ENCODE measurements around the gene RPL27. TPM values are rescaled to one million over a fixed set of nuclear protein-coding genes. Genes with fewer than 3 reads are reported as not detected.
A peak's percentile ranks its signal among the peaks of the same experiment; 100 is the strongest.

The RPL27 gene
- total and polyA plus RNA-seq, 2 donors (not counting 1 experiment from before 2014, with no cell fraction given) = 902 to 3,346 TPM

- no peak for DNase-seq (ENCODE audit: low read depth in 2 of 2)
- Histone ChIP-seq H4K20me1 (ENCODE audit: control insufficient read depth, extremely low read depth, insufficient read depth, low read length) (no peaks in the 10 kb centered on the region), H2AFZ (ENCODE audit: low read length) (no peak overlapping the region), H3K79me2 (ENCODE audit: control insufficient read depth, insufficient read depth, low read length) (peaks cover 33% of the 10 kb centered on the region), H3K27ac (ENCODE audit: insufficient read depth, low read length) (no peak overlapping the region), H3K36me3 (ENCODE audit: control insufficient read depth, insufficient read depth, low read length) (peaks cover 16% of the 10 kb centered on the region), H3K9ac (ENCODE audit: insufficient read depth, low read length) (no peak overlapping the region), H3K4me3 (replicated peaks in 1 of 4; ENCODE audit: control extremely low read depth in 1 of 4, insufficient read depth in 1 of 4, low read depth in 3 of 4, low read length in 4 of 4) (no peak overlapping the region), H3K9me3 (ENCODE audit: control insufficient read depth, insufficient read depth, low read depth, low read length) (no peaks in the 10 kb centered on the region), H3K4me1 (ENCODE audit: control insufficient read depth, extremely low read depth, insufficient read depth, low read length) (peaks cover 13% of the 10 kb centered on the region), H3K27me3 (ENCODE audit: control insufficient read depth, insufficient read depth, low read length) (no peaks in the 10 kb centered on the region), H3K4me2 (ENCODE audit: extremely low read depth, insufficient read depth, low read length) (no peak overlapping the region)
- TF ChIP-seq CTCF (conservative IDR thresholded peaks at IDR 0.05 in 1 of 2, IDR thresholded peaks at IDR 0.05 in 1 of 2; ENCODE audit: low read depth in 1 of 2, low read length in 2 of 2) (no peak), EZH2 (IDR thresholded peaks at IDR 0.05; ENCODE audit: low read length, missing control alignments) (no peak)
Measured at GRCh38 chr17:43018008-43018853, 20.0 kb downstream of the RPL27 start.

GRCh38 chr17:43018932-43019331 is 20.7 kb downstream of the RPL27 start:
- Histone ChIP-seq H3K9ac (ENCODE audit: insufficient read depth, low read length) (no peak overlapping the region), H3K4me2 (ENCODE audit: extremely low read depth, insufficient read depth, low read length) (no peak overlapping the region), H3K4me1 (ENCODE audit: control insufficient read depth, extremely low read depth, insufficient read depth, low read length) (peaks cover 13% of the 10 kb centered on the region), H3K27me3 (ENCODE audit: control insufficient read depth, insufficient read depth, low read length) (no peaks in the 10 kb centered on the region), H3K79me2 (ENCODE audit: control insufficient read depth, insufficient read depth, low read length) (peaks cover 33% of the 10 kb centered on the region), H3K4me3 (replicated peaks in 1 of 4; ENCODE audit: control extremely low read depth in 1 of 4, insufficient read depth in 1 of 4, low read depth in 3 of 4, low read length in 4 of 4) (peak overlapping the region in 1 of 4 experiments; percentile 74), H4K20me1 (ENCODE audit: control insufficient read depth, extremely low read depth, insufficient read depth, low read length) (no peaks in the 10 kb centered on the region), H3K36me3 (ENCODE audit: control insufficient read depth, insufficient read depth, low read length) (peaks cover 12% of the 10 kb centered on the region), H3K27ac (ENCODE audit: insufficient read depth, low read length) (no peak overlapping the region), H3K9me3 (ENCODE audit: control insufficient read depth, insufficient read depth, low read depth, low read length) (no peaks in the 10 kb centered on the region), H2AFZ (ENCODE audit: low read length) (no peak overlapping the region)
- DNase-seq (ENCODE audit: low read depth in 2 of 2) = peak in 1 of 2 donors; percentile 57
- TF ChIP-seq CTCF (conservative IDR thresholded peaks at IDR 0.05 in 1 of 2, IDR thresholded peaks at IDR 0.05 in 1 of 2; ENCODE audit: low read depth in 1 of 2, low read length in 2 of 2) (no peak), EZH2 (IDR thresholded peaks at IDR 0.05; ENCODE audit: low read length, missing control alignments) (no peak)

GRCh38 chr17:43019418-43019817 is 21.2 kb downstream of the RPL27 start:
- TF ChIP-seq EZH2 (IDR thresholded peaks at IDR 0.05; ENCODE audit: low read length, missing control alignments) (no peak), CTCF (conservative IDR thresholded peaks at IDR 0.05 in 1 of 2, IDR thresholded peaks at IDR 0.05 in 1 of 2; ENCODE audit: low read depth in 1 of 2, low read length in 2 of 2) (no peak)
- no peaks in the 10 kb centered on the region for H3K27me3 ChIP-seq (ENCODE audit: control insufficient read depth, insufficient read depth, low read length)
- H3K9ac ChIP-seq (ENCODE audit: insufficient read depth, low read length) = no peak overlapping the region
- H3K4me2 ChIP-seq (ENCODE audit: extremely low read depth, insufficient read depth, low read length) = peak overlapping the region; percentile 62
- no peaks in the 10 kb centered on the region for H4K20me1 ChIP-seq (ENCODE audit: control insufficient read depth, extremely low read depth, insufficient read depth, low read length)
- peak overlapping the region in 3 of 4 experiments; percentile 7 to 74 (median 8) for H3K4me3 ChIP-seq (replicated peaks in 1 of 4; ENCODE audit: control extremely low read depth in 1 of 4, insufficient read depth in 1 of 4, low read depth in 3 of 4, low read length in 4 of 4)
- peaks cover 12% of the 10 kb centered on the region for H3K36me3 ChIP-seq (ENCODE audit: control insufficient read depth, insufficient read depth, low read length)
- peaks cover 33% of the 10 kb centered on the region for H3K79me2 ChIP-seq (ENCODE audit: control insufficient read depth, insufficient read depth, low read length)
- H3K9me3 ChIP-seq (ENCODE audit: control insufficient read depth, insufficient read depth, low read depth, low read length) = no peaks in the 10 kb centered on the region
- H2AFZ ChIP-seq (ENCODE audit: low read length) = no peak overlapping the region
- peak in 1 of 2 donors; percentile 39 for DNase-seq (ENCODE audit: low read depth in 2 of 2)
- peaks cover 13% of the 10 kb centered on the region for H3K4me1 ChIP-seq (ENCODE audit: control insufficient read depth, extremely low read depth, insufficient read depth, low read length)
- no peak overlapping the region for H3K27ac ChIP-seq (ENCODE audit: insufficient read depth, low read length)
